Prostate gland (tissue), 2 donors: Measurements from ENCODE around the gene SLC16A5. TPM values are rescaled to one million over a fixed set of nuclear protein-coding genes. Genes with fewer than 3 reads are reported as not detected.

ENCODE experiments used
- DNase-seq: peaks from one replicate; pipeline ENCODE4 v3.0.0-alpha.2; 2019; ENCODE audit warnings: low spot score
- H3K27ac ChIP-seq, 2 donors: fragments of 200-600 bp; sonication (generic); 2 replicates each; pipeline ENCODE4 v1.5.1; 2017 to 2019
- H3K27me3 ChIP-seq: fragments of 200-600 bp; sonication (generic); replicated peaks from 2 replicates; pipeline ENCODE4 v1.5.1; 2019; ENCODE audit not compliant: insufficient read depth
- H3K36me3 ChIP-seq, 2 donors: fragments of 200-600 bp; sonication (generic); 1 replicate in 1 of 2; 2 replicates in 1 of 2; pipeline versions ENCODE4 v1.5.1 to v1.8.1; 2017 to 2019
- H3K4me1 ChIP-seq: fragments of 200-600 bp; sonication (generic); replicated peaks from 2 replicates; pipeline ENCODE4 v1.5.1; 2019
- H3K4me3 ChIP-seq, 2 donors: fragments of 200-600 bp; sonication (generic); 2 replicates each; pipeline ENCODE4 v1.5.1; 2017 to 2019
- H3K9me3 ChIP-seq: fragments of 200-600 bp; sonication (generic); 2 replicates; pipeline ENCODE4 v1.5.1; 2017
- POLR2A ChIP-seq: fragments of 450-650 bp; IDR thresholded peaks from one replicate; pipeline ENCODE4 v1.6.1; 2016; ENCODE audit warnings: antibody characterized with exemption, mild to moderate bottlenecking
- POLR2AphosphoS5 ChIP-seq: sonication (generic); formaldehyde crosslinking; IDR thresholded peaks from one replicate; pipeline ENCODE4 v1.6.1; 2017; ENCODE audit warnings: antibody characterized with exemption
- WGBS: methylation state at CpG from one replicate; pipeline ENCODE4 v1.1.5; 2018; 5-methylcytosine and 5-hydroxymethylcytosine counted together
- intact Hi-C: fragments of 100-400 bp; cut with DNase I; formaldehyde crosslinking; loops from one replicate; pipeline ENCODE4 v1.14.2; 2022
- total RNA-seq, 2 donors: library from RNA; depleted of rRNA; stranded (reverse); fragments of >200 nt; gene quantifications; one replicate each; pipeline ENCODE4 v1.1.0, GENCODE V29; 2016
- TF ChIP-seq, protein P1 (sequence below), 4 experiments: fragments of 200-600 bp in 2 of 4; fragments of 450-650 bp in 2 of 4; sonication (generic) in 2 of 4; IDR thresholded peaks; 1 replicate in 3 of 4; 2 replicates in 1 of 4; pipeline ENCODE4 v1.5.1; 2016 to 2019; ENCODE audit warnings: antibody characterized with exemption in 4 of 4, mild to moderate bottlenecking in 2 of 4, moderate library complexity in 2 of 4

SLC16A5 gene
- total RNA-seq, 2 donors from 2014 or later, result 65.0 to 66.4 TPM

DNA sequence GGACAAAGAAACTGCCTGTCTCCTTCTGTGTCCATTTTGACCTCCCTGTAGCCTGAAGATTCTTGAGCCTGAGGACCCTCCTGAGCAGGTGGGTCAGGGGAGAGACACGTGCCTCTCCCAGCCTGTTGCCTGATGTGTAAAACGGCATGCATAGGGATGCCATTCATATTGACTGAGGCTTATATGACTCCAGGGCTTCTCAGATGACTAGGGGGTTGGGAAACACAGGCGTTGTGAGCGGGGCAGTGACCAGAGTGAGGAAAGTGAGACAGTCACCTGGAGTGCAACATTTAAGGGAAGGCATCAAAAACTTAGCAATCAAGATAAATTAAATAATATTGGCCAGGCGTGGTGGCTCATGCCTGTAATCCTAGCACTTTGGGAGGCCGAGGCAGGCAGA is 5.1 kb upstream of the SLC16A5 start:
- Histone ChIP-seq H3K4me1 (no peaks in the 10 kb centered on the region), H3K4me3 (no peak overlapping the region), H3K27ac (no peak overlapping the region), H3K27me3 (no peaks in the 10 kb centered on the region), H3K36me3 (no peaks in the 10 kb centered on the region), H3K9me3 (no peaks in the 10 kb centered on the region)
- WGBS, result 77% methylated on average over 6 of the region's 6 CpGs
- intact Hi-C loops, result no loop called here
- DNase-seq, result no peak
- TF ChIP-seq, protein P1, sequence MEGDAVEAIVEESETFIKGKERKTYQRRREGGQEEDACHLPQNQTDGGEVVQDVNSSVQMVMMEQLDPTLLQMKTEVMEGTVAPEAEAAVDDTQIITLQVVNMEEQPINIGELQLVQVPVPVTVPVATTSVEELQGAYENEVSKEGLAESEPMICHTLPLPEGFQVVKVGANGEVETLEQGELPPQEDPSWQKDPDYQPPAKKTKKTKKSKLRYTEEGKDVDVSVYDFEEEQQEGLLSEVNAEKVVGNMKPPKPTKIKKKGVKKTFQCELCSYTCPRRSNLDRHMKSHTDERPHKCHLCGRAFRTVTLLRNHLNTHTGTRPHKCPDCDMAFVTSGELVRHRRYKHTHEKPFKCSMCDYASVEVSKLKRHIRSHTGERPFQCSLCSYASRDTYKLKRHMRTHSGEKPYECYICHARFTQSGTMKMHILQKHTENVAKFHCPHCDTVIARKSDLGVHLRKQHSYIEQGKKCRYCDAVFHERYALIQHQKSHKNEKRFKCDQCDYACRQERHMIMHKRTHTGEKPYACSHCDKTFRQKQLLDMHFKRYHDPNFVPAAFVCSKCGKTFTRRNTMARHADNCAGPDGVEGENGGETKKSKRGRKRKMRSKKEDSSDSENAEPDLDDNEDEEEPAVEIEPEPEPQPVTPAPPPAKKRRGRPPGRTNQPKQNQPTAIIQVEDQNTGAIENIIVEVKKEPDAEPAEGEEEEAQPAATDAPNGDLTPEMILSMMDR (IDR thresholded peaks at IDR 0.05), result no peak
- TF ChIP-seq POLR2AphosphoS5 (no peak), POLR2A (no peak)

DNA sequence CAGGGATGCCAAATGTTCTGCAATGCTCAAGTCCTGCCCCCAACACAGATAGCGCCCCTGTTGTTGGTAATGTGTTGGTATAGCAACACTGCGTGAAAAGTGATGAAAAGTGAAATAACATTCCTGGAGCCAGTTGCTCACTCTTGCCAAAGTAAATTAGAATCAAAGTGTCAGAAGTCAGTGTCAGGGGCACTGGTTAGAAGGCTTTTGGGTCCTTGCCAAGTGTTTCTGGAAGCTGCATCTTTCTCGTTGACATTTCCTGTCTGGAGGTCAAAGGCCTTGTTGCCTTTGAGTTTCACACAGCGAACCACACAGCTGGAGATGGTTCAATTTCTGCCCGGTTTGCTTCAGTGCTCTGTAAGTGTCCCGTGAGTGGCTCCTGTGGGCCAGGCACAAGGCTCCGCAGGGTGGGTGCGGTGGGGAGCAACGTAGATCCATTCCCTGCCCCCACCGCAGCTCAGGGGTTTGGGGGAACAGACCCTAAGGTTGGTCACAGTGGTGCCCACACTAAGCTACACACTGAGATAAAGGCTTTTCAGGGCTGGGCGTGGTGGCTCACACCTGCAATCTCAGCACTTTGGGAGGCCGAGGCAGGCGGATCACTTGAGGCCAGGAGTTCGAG is 3.6 kb upstream of the SLC16A5 start:
- H3K4me1 ChIP-seq, result no peaks in the 10 kb centered on the region
- H3K9me3 ChIP-seq, result no peaks in the 10 kb centered on the region
- DNase-seq, result no peak
- WGBS, result 73% methylated on average over 14 of the region's 14 CpGs
- H3K4me3 ChIP-seq, result no peak overlapping the region
- TF ChIP-seq, protein P1 (IDR thresholded peaks at IDR 0.05), result no peak
- TF ChIP-seq POLR2A (no peak), POLR2AphosphoS5 (no peak)
- intact Hi-C loops, result no loop called here
- no peaks in the 10 kb centered on the region for H3K36me3 ChIP-seq
- H3K27ac ChIP-seq, result no peak overlapping the region
- H3K27me3 ChIP-seq, result no peaks in the 10 kb centered on the region

DNA sequence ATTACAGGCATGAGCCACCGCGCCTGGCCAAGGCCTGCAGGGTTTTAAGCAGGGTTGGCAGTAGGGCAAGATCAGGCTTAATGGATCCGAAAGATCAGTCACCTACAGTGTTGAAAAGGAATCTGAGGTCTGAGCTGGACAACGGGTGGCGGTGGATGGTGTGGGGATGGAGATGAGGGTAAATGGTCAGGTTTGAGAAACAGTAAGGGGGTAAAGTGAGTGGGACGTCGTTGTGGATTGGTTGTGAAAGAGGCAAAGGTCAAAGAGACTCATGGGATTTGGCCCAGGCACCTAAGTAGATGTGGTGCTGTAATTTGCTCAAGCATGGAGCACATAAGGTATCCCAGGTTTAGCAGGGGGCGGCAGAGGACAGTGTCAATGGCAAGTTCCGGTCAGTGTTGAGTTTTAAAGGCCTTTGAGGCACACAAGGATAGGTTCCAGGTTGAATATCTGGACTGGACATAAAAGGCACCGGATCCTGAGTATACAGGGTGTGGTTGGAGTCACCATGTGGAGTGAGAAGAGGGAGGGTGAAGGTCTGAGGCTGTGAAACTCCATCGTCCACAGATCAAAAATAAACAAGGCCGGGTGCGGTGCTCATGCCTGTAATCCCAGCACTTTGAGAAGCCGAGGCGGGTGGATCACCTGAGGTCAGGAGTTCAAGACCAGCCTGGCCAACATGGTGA is 1.1 kb upstream of the SLC16A5 start:
- intact Hi-C loops, result no loop called here
- WGBS, result 74% methylated on average over 15 of the region's 15 CpGs
- H3K9me3 ChIP-seq, result no peaks in the 10 kb centered on the region
- no peaks in the 10 kb centered on the region for H3K27me3 ChIP-seq
- H3K4me3 ChIP-seq, result no peak overlapping the region
- H3K36me3 ChIP-seq, result no peaks in the 10 kb centered on the region
- peaks cover 3% of the 10 kb centered on the region for H3K4me1 ChIP-seq
- TF ChIP-seq, protein P1 (IDR thresholded peaks at IDR 0.05), result no peak
- TF ChIP-seq POLR2AphosphoS5 (no peak), POLR2A (no peak)
- DNase-seq, result peak; percentile 42
- H3K27ac ChIP-seq, result peak overlapping the region; percentile 89 to 91

DNA sequence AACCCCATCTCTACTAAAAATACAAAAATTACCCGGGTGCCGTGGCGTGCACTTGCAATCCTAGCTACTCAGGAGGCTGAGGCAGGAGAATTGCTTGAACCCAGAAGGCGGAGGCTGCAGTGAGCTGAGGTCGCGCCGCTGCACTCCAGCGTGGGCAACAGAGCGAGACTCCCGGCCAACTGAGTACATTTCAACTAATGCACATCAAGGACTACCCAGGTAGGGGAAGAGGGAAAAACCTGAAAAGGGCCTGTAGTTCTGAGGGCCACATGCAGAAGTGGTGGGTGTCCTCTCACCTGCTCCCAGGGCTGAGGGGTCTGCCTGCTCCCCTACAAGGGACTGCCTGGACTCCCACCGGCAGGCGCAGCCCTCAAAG is 584 bp upstream of the SLC16A5 start:
- intact Hi-C loops, result no loop called here
- H3K4me1 ChIP-seq, result peaks cover 4% of the 10 kb centered on the region
- WGBS, result 60% methylated on average over 12 of the region's 12 CpGs

More for the DNA sequence above, 584 bp upstream of the SLC16A5 start:
- Histone ChIP-seq H3K27ac (peak overlapping the region; percentile 89 to 91), H3K4me3 (peak overlapping the region; percentile 61 to 67), H3K36me3 (no peaks in the 10 kb centered on the region), H3K27me3 (no peaks in the 10 kb centered on the region), H3K9me3 (no peaks in the 10 kb centered on the region)
- no peak for DNase-seq
- TF ChIP-seq POLR2A, result no peak
- TF ChIP-seq, protein P1 (IDR thresholded peaks at IDR 0.05), result no peak
- TF ChIP-seq POLR2AphosphoS5, result no peak
